HL-60 (cell line): ENCODE results near the gene KCNQ1.

ENCODE experiments used
- DNase-seq, 2 experiments: peaks; one replicate each; pipeline ENCODE4 v3.0.0-alpha.2; 2010 to 2020; ENCODE audit warnings: low read depth in 1 of 2, low spot score in 1 of 2
- H3K27ac ChIP-seq: fragments of 250-450 bp; sonication (Bioruptor Pico); replicated peaks from 2 replicates; pipeline ENCODE4 v1.5.1; 2020; ENCODE audit warnings: mild to moderate bottlenecking, moderate library complexity
- H3K27me3 ChIP-seq: fragments of 250-450 bp; sonication (Bioruptor Pico); 2 replicates; pipeline ENCODE4 v1.5.1; 2021; ENCODE audit warnings: mild to moderate bottlenecking, moderate library complexity; ENCODE audit not compliant: insufficient read depth, poor library complexity, severe bottlenecking
- H3K4me3 ChIP-seq: replicated peaks from 2 replicates; pipeline ENCODE4 v1.5.1; 2011; ENCODE audit warnings: mild to moderate bottlenecking, control low read depth, low read length; ENCODE audit not compliant: insufficient read depth
- GABPA ChIP-seq: IDR thresholded peaks from 2 replicates; pipeline ENCODE4 v1.6.1; 2012; ENCODE audit warnings: low read depth
- POLR2AphosphoS5 ChIP-seq: IDR thresholded peaks from 2 replicates; pipeline ENCODE4 v1.6.1; 2012; ENCODE audit warnings: low read depth
- SPI1 ChIP-seq: IDR thresholded peaks from 2 replicates; pipeline ENCODE4 v1.6.1; 2012; ENCODE audit warnings: low read depth, mild to moderate bottlenecking, borderline replicate concordance
- TF ChIP-seq, protein P1 (sequence below): IDR thresholded peaks from 2 replicates; pipeline ENCODE4 v1.6.1; 2012; ENCODE audit warnings: low read depth; ENCODE audit not compliant: insufficient replicate concordance
- TF ChIP-seq, protein P2 (sequence below): IDR thresholded peaks from one replicate; pipeline ENCODE4 v1.5.1; 2011; ENCODE audit warnings: low read length, control low read depth, inconsistent platforms; ENCODE audit not compliant: insufficient read depth

KCNQ1 gene

DNA sequence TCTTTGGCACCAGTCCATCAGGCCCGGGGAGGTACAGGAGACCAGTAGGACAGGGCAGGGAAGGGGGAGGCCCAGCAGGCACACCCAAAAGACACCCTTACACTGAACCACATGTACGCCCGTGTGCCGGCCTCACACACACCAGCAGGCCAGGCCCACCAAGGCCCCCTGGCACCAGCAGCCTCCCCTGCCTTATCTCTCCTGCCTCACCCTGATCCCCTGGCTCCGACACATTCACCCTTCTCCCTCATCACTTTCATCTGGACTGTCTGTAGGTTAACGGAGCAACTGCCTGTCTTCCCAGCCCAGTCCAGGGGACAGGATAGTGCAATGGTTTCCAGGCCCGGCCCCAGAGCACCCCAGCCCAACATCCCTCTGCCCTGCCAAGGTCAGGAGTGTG is 435.8 kb downstream of the KCNQ1 start:
- no peak for TF ChIP-seq GABPA
- TF ChIP-seq SPI1, result no peak
- TF ChIP-seq, protein P1, sequence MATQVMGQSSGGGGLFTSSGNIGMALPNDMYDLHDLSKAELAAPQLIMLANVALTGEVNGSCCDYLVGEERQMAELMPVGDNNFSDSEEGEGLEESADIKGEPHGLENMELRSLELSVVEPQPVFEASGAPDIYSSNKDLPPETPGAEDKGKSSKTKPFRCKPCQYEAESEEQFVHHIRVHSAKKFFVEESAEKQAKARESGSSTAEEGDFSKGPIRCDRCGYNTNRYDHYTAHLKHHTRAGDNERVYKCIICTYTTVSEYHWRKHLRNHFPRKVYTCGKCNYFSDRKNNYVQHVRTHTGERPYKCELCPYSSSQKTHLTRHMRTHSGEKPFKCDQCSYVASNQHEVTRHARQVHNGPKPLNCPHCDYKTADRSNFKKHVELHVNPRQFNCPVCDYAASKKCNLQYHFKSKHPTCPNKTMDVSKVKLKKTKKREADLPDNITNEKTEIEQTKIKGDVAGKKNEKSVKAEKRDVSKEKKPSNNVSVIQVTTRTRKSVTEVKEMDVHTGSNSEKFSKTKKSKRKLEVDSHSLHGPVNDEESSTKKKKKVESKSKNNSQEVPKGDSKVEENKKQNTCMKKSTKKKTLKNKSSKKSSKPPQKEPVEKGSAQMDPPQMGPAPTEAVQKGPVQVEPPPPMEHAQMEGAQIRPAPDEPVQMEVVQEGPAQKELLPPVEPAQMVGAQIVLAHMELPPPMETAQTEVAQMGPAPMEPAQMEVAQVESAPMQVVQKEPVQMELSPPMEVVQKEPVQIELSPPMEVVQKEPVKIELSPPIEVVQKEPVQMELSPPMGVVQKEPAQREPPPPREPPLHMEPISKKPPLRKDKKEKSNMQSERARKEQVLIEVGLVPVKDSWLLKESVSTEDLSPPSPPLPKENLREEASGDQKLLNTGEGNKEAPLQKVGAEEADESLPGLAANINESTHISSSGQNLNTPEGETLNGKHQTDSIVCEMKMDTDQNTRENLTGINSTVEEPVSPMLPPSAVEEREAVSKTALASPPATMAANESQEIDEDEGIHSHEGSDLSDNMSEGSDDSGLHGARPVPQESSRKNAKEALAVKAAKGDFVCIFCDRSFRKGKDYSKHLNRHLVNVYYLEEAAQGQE, result no peak
- TF ChIP-seq, protein P2, sequence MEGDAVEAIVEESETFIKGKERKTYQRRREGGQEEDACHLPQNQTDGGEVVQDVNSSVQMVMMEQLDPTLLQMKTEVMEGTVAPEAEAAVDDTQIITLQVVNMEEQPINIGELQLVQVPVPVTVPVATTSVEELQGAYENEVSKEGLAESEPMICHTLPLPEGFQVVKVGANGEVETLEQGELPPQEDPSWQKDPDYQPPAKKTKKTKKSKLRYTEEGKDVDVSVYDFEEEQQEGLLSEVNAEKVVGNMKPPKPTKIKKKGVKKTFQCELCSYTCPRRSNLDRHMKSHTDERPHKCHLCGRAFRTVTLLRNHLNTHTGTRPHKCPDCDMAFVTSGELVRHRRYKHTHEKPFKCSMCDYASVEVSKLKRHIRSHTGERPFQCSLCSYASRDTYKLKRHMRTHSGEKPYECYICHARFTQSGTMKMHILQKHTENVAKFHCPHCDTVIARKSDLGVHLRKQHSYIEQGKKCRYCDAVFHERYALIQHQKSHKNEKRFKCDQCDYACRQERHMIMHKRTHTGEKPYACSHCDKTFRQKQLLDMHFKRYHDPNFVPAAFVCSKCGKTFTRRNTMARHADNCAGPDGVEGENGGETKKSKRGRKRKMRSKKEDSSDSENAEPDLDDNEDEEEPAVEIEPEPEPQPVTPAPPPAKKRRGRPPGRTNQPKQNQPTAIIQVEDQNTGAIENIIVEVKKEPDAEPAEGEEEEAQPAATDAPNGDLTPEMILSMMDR, result no peak
- TF ChIP-seq POLR2AphosphoS5, result no peak
- DNase-seq, result no peak
- Histone ChIP-seq H3K27me3 (peaks cover 21% of the 10 kb centered on the region), H3K4me3 (no peak overlapping the region), H3K27ac (no peak overlapping the region)

DNA sequence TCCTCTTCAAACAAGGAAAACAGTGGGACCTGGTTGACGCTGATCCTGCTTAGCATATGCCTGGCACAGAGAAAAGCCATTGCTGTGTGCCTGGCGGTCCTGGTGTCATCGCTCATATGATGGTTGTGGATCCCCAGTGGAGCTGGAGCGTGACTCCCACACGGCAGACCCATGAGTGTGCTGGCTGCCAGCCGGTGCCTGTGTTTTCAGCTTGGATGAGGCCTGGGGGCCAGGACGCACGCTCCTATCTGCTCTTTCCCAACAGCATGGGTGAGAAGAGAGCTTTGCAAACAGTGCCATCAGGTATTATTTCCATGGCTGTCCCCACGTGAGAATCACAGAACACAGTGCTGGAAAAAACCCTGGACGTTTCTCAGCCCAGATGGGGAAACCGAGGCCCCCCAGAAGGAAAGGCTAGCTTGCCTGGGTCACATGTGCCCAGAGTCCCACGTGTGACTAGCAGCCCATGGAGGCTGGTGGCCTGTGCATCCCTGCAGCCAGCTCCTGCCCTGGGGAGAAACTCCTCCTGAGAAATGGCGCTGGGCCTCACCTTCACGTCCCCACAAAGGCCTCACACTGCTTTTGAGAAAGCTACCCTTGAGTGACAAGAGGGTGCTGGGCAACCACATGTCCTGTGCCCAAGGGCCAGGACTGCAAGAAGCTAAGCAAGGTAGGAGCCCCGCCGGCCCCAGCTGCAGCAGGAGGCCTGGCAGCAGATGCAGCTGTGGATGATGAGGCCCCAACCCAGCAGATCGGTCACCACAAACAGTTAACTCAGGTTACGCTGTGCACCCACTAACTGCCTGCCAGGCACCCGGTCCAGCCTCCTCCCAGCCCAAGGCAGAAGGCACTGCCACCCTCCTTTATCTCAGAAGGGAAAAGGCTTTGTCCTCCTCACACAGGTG is 436.5 kb downstream of the KCNQ1 start:
- DNase-seq, result no peak
- Histone ChIP-seq H3K4me3 (no peak overlapping the region), H3K27ac (no peak overlapping the region), H3K27me3 (peaks cover 21% of the 10 kb centered on the region)
- TF ChIP-seq GABPA, result no peak

DNA sequence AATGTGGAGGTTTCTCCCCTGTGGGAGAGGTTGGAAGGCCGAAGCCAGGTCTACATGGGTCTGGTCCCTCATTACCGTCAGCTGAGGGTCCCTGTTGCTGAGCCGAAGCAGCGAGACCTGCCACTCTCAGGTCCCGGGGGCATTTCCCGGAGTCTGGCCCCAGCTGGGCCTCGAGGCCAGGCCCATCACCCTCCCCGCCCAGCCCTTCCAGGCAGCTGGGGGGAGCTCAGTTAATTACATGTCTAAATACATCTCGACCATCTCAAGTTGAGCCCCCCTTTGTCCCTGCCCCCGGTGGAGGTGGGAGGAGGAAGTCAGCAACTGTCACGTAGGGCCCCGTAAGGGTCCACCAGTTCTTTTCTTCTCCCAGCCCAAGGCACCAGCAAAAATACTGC is 437.2 kb downstream of the KCNQ1 start:
- no peak overlapping the region for H3K4me3 ChIP-seq
- peaks cover 24% of the 10 kb centered on the region for H3K27me3 ChIP-seq
- no peak for DNase-seq
- TF ChIP-seq, protein P2, result no peak
- TF ChIP-seq, protein P1, result no peak
- TF ChIP-seq GABPA, result no peak
- no peak for TF ChIP-seq SPI1
- no peak for TF ChIP-seq POLR2AphosphoS5
- no peak overlapping the region for H3K27ac ChIP-seq

DNA sequence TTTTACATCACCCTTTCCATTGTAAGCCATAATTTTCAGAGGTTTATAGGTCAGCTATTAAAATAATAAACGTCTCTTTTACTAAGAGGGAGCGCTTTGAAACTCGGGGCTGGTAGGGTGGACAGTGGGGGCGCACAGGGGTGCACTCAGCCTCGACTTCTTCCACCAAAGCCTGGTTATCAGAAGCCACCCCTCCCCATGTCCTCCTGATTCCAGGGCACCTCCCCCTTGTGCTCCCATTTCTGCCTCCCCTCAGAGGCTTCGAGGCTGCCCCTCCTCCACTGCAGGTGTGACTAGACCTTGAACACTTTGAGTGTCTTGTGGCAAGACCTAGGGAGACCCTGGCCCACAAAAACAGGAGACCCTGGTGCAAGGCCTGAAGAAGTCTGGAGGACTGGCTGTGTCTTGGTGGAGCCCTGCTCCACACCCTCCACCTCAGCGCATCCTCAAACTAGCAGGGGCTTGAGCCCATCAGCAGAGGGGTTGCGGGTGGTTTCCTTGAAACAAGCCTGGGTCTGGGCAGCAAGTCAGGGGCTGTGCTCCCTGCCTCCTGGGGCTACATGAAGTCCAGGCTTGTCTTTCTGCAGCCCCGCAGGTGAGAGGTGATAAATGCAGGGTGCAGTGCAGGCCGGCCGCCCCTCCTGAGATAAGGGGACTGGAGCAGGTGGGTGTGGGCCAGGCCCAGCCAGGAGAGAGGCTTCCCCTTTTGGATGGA is 437.7 kb downstream of the KCNQ1 start:
- Histone ChIP-seq H3K27me3 (peaks cover 29% of the 10 kb centered on the region), H3K4me3 (no peak overlapping the region), H3K27ac (no peak overlapping the region)
- DNase-seq, result no peak
- TF ChIP-seq GABPA (no peak), POLR2AphosphoS5 (no peak), SPI1 (no peak)
- TF ChIP-seq, protein P1, result no peak
- TF ChIP-seq, protein P2, result no peak
